Hepatocyte (in vitro differentiated cells): ENCODE measurements around the gene CDH12. TPM values are rescaled to one million over a fixed set of nuclear protein-coding genes. Genes with fewer than 3 reads are reported as not detected.
"Not testable (repeated sequence)": the region's sequence is repeated elsewhere in the genome, so short reads cannot be mapped to it uniquely, and the experiment has no call there.

ENCODE experiments used
- DNase-seq: peaks from one replicate; pipeline ENCODE4 v3.0.0-alpha.2; 2016; ENCODE audit warnings: low spot score
- H2AFZ ChIP-seq: fragments of 200-600 bp; sonication (generic); 2 replicates; pipeline ENCODE4 v1.6.0; 2016; ENCODE audit warnings: antibody characterized with exemption, mild to moderate bottlenecking
- H3K27ac ChIP-seq: fragments of 200-600 bp; sonication (generic); 2 replicates; pipeline ENCODE4 v1.5.1; 2016; ENCODE audit warnings: mild to moderate bottlenecking
- H3K27me3 ChIP-seq: fragments of 200-600 bp; sonication (generic); 2 replicates; pipeline ENCODE4 v1.6.1; 2016
- H3K36me3 ChIP-seq: fragments of 200-600 bp; sonication (generic); replicated peaks from 2 replicates; pipeline ENCODE4 v1.5.1; 2016; ENCODE audit warnings: low read depth; ENCODE audit not compliant: insufficient read depth
- H3K4me1 ChIP-seq: fragments of 200-600 bp; sonication (generic); 2 replicates; pipeline ENCODE4 v1.5.1; 2016; ENCODE audit warnings: mild to moderate bottlenecking, moderate library complexity; ENCODE audit not compliant: insufficient read depth
- H3K4me2 ChIP-seq: fragments of 200-600 bp; sonication (generic); 2 replicates; pipeline ENCODE4 v1.6.0; 2016
- H3K4me3 ChIP-seq: fragments of 200-600 bp; sonication (generic); 2 replicates; pipeline ENCODE4 v1.5.1; 2016; ENCODE audit warnings: mild to moderate bottlenecking
- H3K79me2 ChIP-seq: fragments of 200-600 bp; sonication (generic); 2 replicates; pipeline ENCODE4 v1.6.0; 2017; ENCODE audit warnings: mild to moderate bottlenecking
- H3K9me2 ChIP-seq: fragments of 200-600 bp; sonication (generic); replicated peaks from 2 replicates; pipeline ENCODE4 v1.6.0; 2017; ENCODE audit warnings: mild to moderate bottlenecking; ENCODE audit not compliant: insufficient read depth
- H3K9me3 ChIP-seq: fragments of 200-600 bp; sonication (generic); 2 replicates; pipeline ENCODE4 v1.5.1; 2016; ENCODE audit warnings: low read depth, mild to moderate bottlenecking
- H4K20me1 ChIP-seq: fragments of 200-600 bp; sonication (generic); 2 replicates; pipeline ENCODE4 v1.6.0; 2016; ENCODE audit warnings: mild to moderate bottlenecking; ENCODE audit not compliant: insufficient read depth, poor library complexity, severe bottlenecking
- CTCF ChIP-seq: fragments of 200-600 bp; sonication (generic); IDR thresholded peaks from 2 replicates; pipeline ENCODE4 v1.5.1; 2016; ENCODE audit warnings: antibody characterized with exemption, mild to moderate bottlenecking; ENCODE audit not compliant: poor library complexity
- EZH2 ChIP-seq: fragments of 200-600 bp; sonication (generic); IDR thresholded peaks from 2 replicates; pipeline ENCODE4 v1.6.1; 2016; ENCODE audit warnings: antibody characterized with exemption, mild to moderate bottlenecking, borderline replicate concordance
- EZH2phosphoT487 ChIP-seq: fragments of 200-600 bp; sonication (generic); IDR thresholded peaks from one replicate; pipeline ENCODE4 v1.6.1; 2018; ENCODE audit warnings: antibody characterized with exemption, mild to moderate bottlenecking, low read depth, moderate library complexity; ENCODE audit not compliant: unreplicated experiment, severe bottlenecking
- WGBS: methylation state at CpG from one replicate; pipeline ENCODE4 v1.1.6; 2016; ENCODE audit warnings: low lambda C conversion rate; ENCODE audit errors: missing lambda C conversion rate; 5-methylcytosine and 5-hydroxymethylcytosine counted together
- polyA plus RNA-seq: library from polyadenylated mRNA; unstranded; fragments of >200 nt; fragmentation: Nextera tagmentation; extraction: Ambion mirVana; gene quantifications from 2 replicates; pipeline ENCODE4 v1.2.1, GENCODE V29; 2016
- total RNA-seq: library from RNA; depleted of rRNA; stranded (reverse); fragments of >200 nt; gene quantifications from 2 replicates; pipeline ENCODE4 v1.2.3, GENCODE V29; 2014

Gene CDH12
- total and polyA plus RNA-seq, 2 experiments from 2014 or later = 15.4 to 44.5 TPM

GRCh38 chr5:22329683-22330082 lies 523.5 kb downstream of the CDH12 start:
- TF ChIP-seq EZH2phosphoT487 (no peak), CTCF (no peak), EZH2 (no peak)
- Histone ChIP-seq H3K9me2 (no peaks in the 10 kb centered on the region), H4K20me1 (no peaks in the 10 kb centered on the region), H3K79me2 (no peaks in the 10 kb centered on the region), H3K4me1 (no peaks in the 10 kb centered on the region), H3K9me3 (no peaks in the 10 kb centered on the region), H2AFZ (no peak overlapping the region), H3K4me3 (no peak overlapping the region), H3K36me3 (no peaks in the 10 kb centered on the region), H3K27me3 (no peaks in the 10 kb centered on the region), H3K4me2 (no peak overlapping the region), H3K27ac (no peak overlapping the region)
- no peak for DNase-seq
- 75% methylated on average over 1 of the region's 1 CpG for WGBS

- TF ChIP-seq EZH2 = no peak
- no peak for TF ChIP-seq EZH2phosphoT487
- no peak for TF ChIP-seq CTCF
- Histone ChIP-seq H3K27me3 (no peaks in the 10 kb centered on the region), H3K36me3 (no peaks in the 10 kb centered on the region), H3K9me3 (no peaks in the 10 kb centered on the region), H3K9me2 (no peaks in the 10 kb centered on the region), H3K27ac (no peak overlapping the region), H2AFZ (no peak overlapping the region), H3K79me2 (no peaks in the 10 kb centered on the region), H3K4me1 (no peaks in the 10 kb centered on the region), H4K20me1 (no peaks in the 10 kb centered on the region), H3K4me2 (no peak overlapping the region), H3K4me3 (no peak overlapping the region)
- no peak for DNase-seq
- WGBS = 56% methylated on average over 1 of the region's 1 CpG
Measured at GRCh38 chr5:22319798-22320197, 533.3 kb downstream of the CDH12 start.

- H3K9me2 ChIP-seq = no peaks in the 10 kb centered on the region
- no peaks in the 10 kb centered on the region for H3K36me3 ChIP-seq
- H3K79me2 ChIP-seq = no peaks in the 10 kb centered on the region
- no peaks in the 10 kb centered on the region for H4K20me1 ChIP-seq
- TF ChIP-seq CTCF (no peak), EZH2phosphoT487 (no peak), EZH2 (no peak)
- no peaks in the 10 kb centered on the region for H3K27me3 ChIP-seq
- H2AFZ ChIP-seq = no peak overlapping the region
- H3K4me2 ChIP-seq = no peak overlapping the region
- H3K27ac ChIP-seq = no peak overlapping the region
- H3K9me3 ChIP-seq = no peaks in the 10 kb centered on the region
- H3K4me1 ChIP-seq = no peaks in the 10 kb centered on the region
- no peak for DNase-seq
- H3K4me3 ChIP-seq = no peak overlapping the region
Measured at GRCh38 chr5:22316294-22316693, 536.9 kb downstream of the CDH12 start.

GRCh38 chr5:22315052-22315451 lies 538.1 kb downstream of the CDH12 start:
- H3K4me2 ChIP-seq, H3K4me1 ChIP-seq, H3K9me2 ChIP-seq, H4K20me1 ChIP-seq, H3K36me3 ChIP-seq, H3K27ac ChIP-seq, H3K79me2 ChIP-seq, H3K27me3 ChIP-seq, H2AFZ ChIP-seq, H3K9me3 ChIP-seq, DNase-seq, H3K4me3 ChIP-seq: not testable (repeated sequence)
- WGBS = 95% methylated on average over 13 of the region's 15 CpGs
